ENCODE results near the gene ERBB4. TPM values are rescaled to one million over a fixed set of nuclear protein-coding genes. Genes with fewer than 3 reads are reported as not detected.

Gene ERBB4
- total RNA-seq, 1 donor from 2014 or later = 9.9 TPM

GRCh38 chr2:212385241-212385640, 153.4 kb downstream of the ERBB4 start:
- no peak for TF ChIP-seq CTCF (conservative IDR thresholded peaks at IDR 0.05)
- Mint-ChIP-seq H3K4me1 (ENCODE audit: unreplicated experiment) (peaks cover 8% of the 10 kb centered on the region), H3K27me3 (no peaks in the 10 kb centered on the region), H3K27ac (no peak overlapping the region), H3K4me3 (no peak overlapping the region), H3K9me3 (no peaks in the 10 kb centered on the region), H3K36me3 (no peaks in the 10 kb centered on the region)
- no peak for DNase-seq (ENCODE audit: extremely low spot score, unreplicated experiment)

- no peak overlapping the region for H3K27ac Mint-ChIP-seq
- no peaks in the 10 kb centered on the region for H3K36me3 Mint-ChIP-seq
- no peak for DNase-seq (ENCODE audit: extremely low spot score, unreplicated experiment)
- H3K4me3 Mint-ChIP-seq = no peak overlapping the region
- H3K4me1 Mint-ChIP-seq (ENCODE audit: unreplicated experiment) = peaks cover 8% of the 10 kb centered on the region
- no peak for TF ChIP-seq CTCF (conservative IDR thresholded peaks at IDR 0.05)
- H3K9me3 Mint-ChIP-seq = no peaks in the 10 kb centered on the region
- no peaks in the 10 kb centered on the region for H3K27me3 Mint-ChIP-seq
Observed at GRCh38 chr2:212384027-212384426, 154.6 kb downstream of the ERBB4 start.

GRCh38 chr2:212381428-212382102, 157.0 kb downstream of the ERBB4 start:
- no peak for TF ChIP-seq CTCF (conservative IDR thresholded peaks at IDR 0.05)
- H3K9me3 Mint-ChIP-seq = no peaks in the 10 kb centered on the region
- H3K36me3 Mint-ChIP-seq = no peaks in the 10 kb centered on the region
- H3K27me3 Mint-ChIP-seq = no peaks in the 10 kb centered on the region
- DNase-seq (ENCODE audit: extremely low spot score, unreplicated experiment) = no peak
- H3K4me3 Mint-ChIP-seq = no peak overlapping the region
- H3K4me1 Mint-ChIP-seq (ENCODE audit: unreplicated experiment) = peaks cover 8% of the 10 kb centered on the region
- H3K27ac Mint-ChIP-seq = no peak overlapping the region

GRCh38 chr2:212379103-212379502, 159.5 kb downstream of the ERBB4 start:
- TF ChIP-seq CTCF (conservative IDR thresholded peaks at IDR 0.05) = no peak
- no peak for DNase-seq (ENCODE audit: extremely low spot score, unreplicated experiment)
- Mint-ChIP-seq H3K4me1 (ENCODE audit: unreplicated experiment) (peaks cover 6% of the 10 kb centered on the region), H3K4me3 (no peak overlapping the region), H3K27me3 (no peaks in the 10 kb centered on the region), H3K36me3 (no peaks in the 10 kb centered on the region), H3K9me3 (no peaks in the 10 kb centered on the region), H3K27ac (no peak overlapping the region)

GRCh38 chr2:212367431-212367830, 171.2 kb downstream of the ERBB4 start:
- Mint-ChIP-seq H3K27me3 (no peaks in the 10 kb centered on the region), H3K27ac (no peak overlapping the region), H3K4me1 (ENCODE audit: unreplicated experiment) (peaks cover 7% of the 10 kb centered on the region), H3K4me3 (no peak overlapping the region), H3K9me3 (peaks cover 5% of the 10 kb centered on the region), H3K36me3 (peaks cover 4% of the 10 kb centered on the region)
- TF ChIP-seq CTCF (conservative IDR thresholded peaks at IDR 0.05) = no peak
- no peak for DNase-seq (ENCODE audit: extremely low spot score, unreplicated experiment)

Data from type B pancreatic cell (in vitro differentiated cells).